K562 (cell line): ENCODE data around the gene ASPDH. TPM values are rescaled to one million over a fixed set of nuclear protein-coding genes. Genes with fewer than 3 reads are reported as not detected.

Experiments
- ATAC-seq: fragments of 200-7000 bp; cut with Tn5 transposase; 3 replicates; pipeline ENCODE4 v1.9.1; 2020; ENCODE audit warnings: moderate library complexity
- BruUV-seq: library from RNA; stranded (reverse); fragments of 400-500 nt; replicated peaks from 2 replicates; lab custom pipeline; 2021; lab: Mats Ljungman, UMichigan
- CTCF ChIA-PET: fragments of 300-600 bp; formaldehyde crosslinking; extraction: SDS; loops from one replicate; lab custom pipeline; 2021; ENCODE audit warnings: low intra/inter-chr PET ratio; lab: Yijun Ruan, JAX
- POLR2A ChIA-PET: fragments of 300-600, 350-650 bp; sonication (Branson Sonifier 250); formaldehyde crosslinking; extraction: SDS; loops from one replicate; lab custom pipeline; 2021; ENCODE audit warnings: antibody characterized with exemption, inconsistent platforms; lab: Yijun Ruan, JAX
- DNase-seq, 4 experiments: peaks; one replicate each; pipeline versions ENCODE4 v3.0.0 to v3.0.0-alpha.2; 2011 to 2018; ENCODE audit warnings: low spot score in 3 of 4, mixed read lengths in 3 of 4; ENCODE audit errors: extremely low read depth in 1 of 4
- FAIRE-seq: peaks from 2 replicates; lab custom pipeline; 2011; peaks lifted over from hg19 to GRCh38; lab: Jason Lieb, UNC
- H2AFZ ChIP-seq: 2 replicates; pipeline ENCODE4 v1.6.0; 2011; ENCODE audit warnings: low read depth, low read length, control low read depth, inconsistent platforms
- H3K27ac ChIP-seq: fragments of 200-600 bp; 3 replicates; pipeline ENCODE4 v1.8.0; 2011; ENCODE audit warnings: low read depth, mild to moderate bottlenecking, control low read depth, inconsistent platforms, low read length, moderate library complexity, mixed read lengths; ENCODE audit errors: extremely low read depth
- H3K27me3 ChIP-seq, 2 experiments: fragments of 300-600 bp in 1 of 2; 2 replicates in 1 of 2; 3 replicates in 1 of 2; pipeline versions ENCODE4 v1.6.0 to v1.8.0; 2011; ENCODE audit warnings: inconsistent platforms in 2 of 2, low read length in 2 of 2, mild to moderate bottlenecking in 1 of 2, mixed read lengths in 1 of 2, moderate library complexity in 1 of 2; ENCODE audit not compliant: control insufficient read depth in 2 of 2, insufficient read depth in 2 of 2
- H3K36me3 ChIP-seq: fragments of 300-600 bp; 3 replicates; pipeline ENCODE4 v1.8.0; 2011; ENCODE audit warnings: mild to moderate bottlenecking, low read length, inconsistent platforms; ENCODE audit not compliant: control insufficient read depth, insufficient read depth
- H3K4me1 ChIP-seq, 2 experiments: fragments of 200-600 bp in 1 of 2; replicated peaks in 1 of 2; 2 replicates in 1 of 2; 3 replicates in 1 of 2; pipeline versions ENCODE4 v1.5.1 to v1.8.0; 2011; ENCODE audit warnings: inconsistent platforms in 2 of 2, low read length in 2 of 2, mild to moderate bottlenecking in 1 of 2, mixed read lengths in 1 of 2, moderate library complexity in 1 of 2; ENCODE audit not compliant: control insufficient read depth in 2 of 2, insufficient read depth in 2 of 2
- H3K4me2 ChIP-seq: 2 replicates; pipeline ENCODE4 v1.6.1; 2011; ENCODE audit warnings: low read length, control low read depth, inconsistent platforms, mixed read lengths; ENCODE audit not compliant: insufficient read depth
- H3K4me3 ChIP-seq: fragments of 200-600 bp; sonication (generic), shearing (Covaris generic); 2 replicates; pipeline ENCODE4 v1.5.1; 2016; ENCODE audit warnings: control low read depth, inconsistent platforms
- H3K79me2 ChIP-seq: fragments of 200-600 bp; 3 replicates; pipeline ENCODE4 v1.8.0; 2011; ENCODE audit warnings: low read length, inconsistent platforms; ENCODE audit not compliant: control insufficient read depth, insufficient read depth
- H3K9ac ChIP-seq, 2 experiments: 2 replicates each; pipeline versions ENCODE4 v1.6.0 to v1.6.1; 2011; ENCODE audit warnings: low read depth in 2 of 2, low read length in 2 of 2, control low read depth in 1 of 2, inconsistent platforms in 1 of 2, mild to moderate bottlenecking in 1 of 2, mixed read lengths in 1 of 2; ENCODE audit not compliant: insufficient read depth in 1 of 2
- H3K9me1 ChIP-seq: one replicate; pipeline ENCODE4 v1.6.0; 2011; ENCODE audit warnings: inconsistent platforms, mild to moderate bottlenecking, low read length, moderate library complexity; ENCODE audit not compliant: control insufficient read depth, insufficient read depth
- H3K9me3 ChIP-seq: replicated peaks from 2 replicates; pipeline ENCODE4 v1.5.1; 2011; ENCODE audit warnings: low read depth, low read length, inconsistent platforms; ENCODE audit not compliant: control insufficient read depth, insufficient read depth
- H4K20me1 ChIP-seq: replicated peaks from 2 replicates; pipeline ENCODE4 v1.6.1; 2011; ENCODE audit warnings: low read length, inconsistent platforms, mixed read lengths; ENCODE audit not compliant: control insufficient read depth, insufficient read depth
- GATAD2B ChIP-seq: fragments of 450-650 bp; IDR thresholded peaks from 2 replicates; pipeline ENCODE4 v1.6.1; 2017; ENCODE audit warnings: mild to moderate bottlenecking, borderline replicate concordance
- HNRNPUL1 ChIP-seq: fragments of 200-400 bp; formaldehyde crosslinking; IDR thresholded peaks from 2 replicates; pipeline ENCODE4 v1.6.1; 2017; ENCODE audit warnings: low read length
- MEIS2 ChIP-seq: fragments of 450-650 bp; IDR thresholded peaks from 2 replicates; pipeline ENCODE4 v1.6.1; 2014; ENCODE audit warnings: mild to moderate bottlenecking; ENCODE audit not compliant: partially characterized antibody
- PRPF4 ChIP-seq: fragments of 200-400 bp; formaldehyde crosslinking; IDR thresholded peaks from one replicate; pipeline ENCODE4 v1.6.1; 2017; ENCODE audit warnings: low read length, low read depth, mild to moderate bottlenecking; ENCODE audit not compliant: insufficient read depth, poor library complexity, severe bottlenecking
- RB1 ChIP-seq: fragments of 450-650 bp; IDR thresholded peaks from 2 replicates; pipeline ENCODE4 v1.6.1; 2017; ENCODE audit warnings: low read depth, mild to moderate bottlenecking
- SPI1 ChIP-seq: IDR thresholded peaks from 2 replicates; pipeline ENCODE4 v1.6.1; 2011; ENCODE audit warnings: low read depth, low read length, control low read depth, borderline replicate concordance
- SRSF1 ChIP-seq: fragments of 200-400 bp; formaldehyde crosslinking; IDR thresholded peaks from 2 replicates; pipeline ENCODE4 v1.6.1; 2017; ENCODE audit warnings: mild to moderate bottlenecking, low read depth, low read length, moderate library complexity
- ZFPM2 ChIP-seq: fragments of 250-450 bp; sonication (Bioruptor Pico); IDR thresholded peaks from 2 replicates; pipeline ENCODE4 v1.5.1; 2022; ENCODE audit warnings: mild to moderate bottlenecking
- ZNF146 ChIP-seq: IDR thresholded peaks from one replicate; pipeline ENCODE4 v1.6.1; 2018; ENCODE audit warnings: missing compliant biosample characterization; ENCODE audit not compliant: unreplicated experiment
- ZNF444 ChIP-seq: fragments of 250-450 bp; sonication (Bioruptor Pico); IDR thresholded peaks from 2 replicates; pipeline ENCODE4 v1.4.0; 2020; ENCODE audit warnings: mild to moderate bottlenecking, moderate library complexity
- WGBS: fragments of 100-300 bp; shearing (Covaris generic); methylation state at CpG from one replicate; pipeline ENCODE4 v1.1.6; 2016; ENCODE audit warnings: low coverage, mixed read lengths; ENCODE audit not compliant: insufficient coverage; ENCODE audit errors: missing lambda C conversion rate; 5-methylcytosine and 5-hydroxymethylcytosine counted together
- in situ Hi-C: fragments of 300-500 bp; cut with MboI; formaldehyde crosslinking; loops from 4 replicates; pipeline ENCODE4 v1.15.0; 2018; ENCODE audit warnings: inconsistent platforms, mixed read lengths
- intact Hi-C: fragments of 100-400 bp; cut with micrococcal nuclease; formaldehyde crosslinking; loops from 2 replicates; pipeline ENCODE4 v1.14.2; 2022
- polyA plus RNA-seq, 8 experiments: library from polyadenylated mRNA; depleted of rRNA in 4 of 8; stranded (reverse) in 5 of 8; unstranded in 3 of 8; fragments of >200 nt; fragmentation: Nextera tagmentation in 2 of 8; fragmentation: Illumina TruSeq in 1 of 8; extraction: Ambion mirVana in 2 of 8; extraction: Trizol in 1 of 8; gene quantifications; 2 replicates each; pipeline versions ENCODE4 v1.2.1 to v1.2.3, GENCODE V29; 2011 to 2014; ENCODE audit warnings: inconsistent platforms in 1 of 8, missing spikeins in 1 of 8
- total RNA-seq, 7 experiments: library from RNA; depleted of rRNA in 6 of 7; stranded (reverse); fragments of >200 nt in 6 of 7; fragmentation: Illumina TruSeq in 2 of 7; extraction: Trizol in 2 of 7; gene quantifications; 2 replicates each; pipeline versions ENCODE4 v1.2.1 to v1.2.3, GENCODE V29; 2011 to 2021; ENCODE audit warnings: low replicate concordance in 1 of 7
- TF ChIP-seq, protein P1 (sequence below): sonication (generic); IDR thresholded peaks from 2 replicates; pipeline ENCODE4 v1.6.1; 2016
- TF ChIP-seq, protein P2 (sequence below): fragments of 450-650 bp; IDR thresholded peaks from 2 replicates; pipeline ENCODE4 v1.6.1; 2016; ENCODE audit warnings: borderline replicate concordance
- TF ChIP-seq, protein P3 (sequence below): fragments of 250-450 bp; sonication (Bioruptor Pico); IDR thresholded peaks from 2 replicates; pipeline ENCODE4 v1.5.0; 2021; ENCODE audit warnings: mild to moderate bottlenecking, borderline replicate concordance
- TF ChIP-seq, protein P4 (sequence below): fragments of 450-650 bp; formaldehyde crosslinking; IDR thresholded peaks from 2 replicates; pipeline ENCODE4 v1.4.0; 2020; ENCODE audit warnings: mild to moderate bottlenecking, moderate library complexity

ASPDH gene
- total and polyA plus RNA-seq, 9 of the 15 experiments (the other 6 are each of a cell fraction or from before 2014, with no cell fraction given) = not detected

DNA sequence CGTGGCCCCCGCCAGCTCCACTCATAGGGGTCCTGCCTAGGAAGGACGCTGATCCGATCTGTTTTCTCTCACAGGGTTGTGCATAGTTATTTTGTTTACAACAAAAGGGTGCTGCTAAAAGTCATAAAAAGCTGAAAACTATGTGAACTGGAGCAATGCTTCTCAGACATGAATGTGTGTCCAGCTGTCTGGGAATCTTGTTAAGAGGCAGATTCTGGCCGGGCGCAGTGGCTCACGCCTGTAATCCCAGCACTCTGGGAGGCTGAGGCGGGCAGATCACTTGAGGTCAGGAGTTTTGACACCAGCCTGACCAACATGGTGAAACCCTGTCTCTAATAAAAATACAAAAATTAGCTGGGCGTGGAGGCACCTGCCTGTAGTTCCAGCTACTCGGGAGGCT, 45.9 kb upstream of the ASPDH start:
- FAIRE-seq (no peak), DNase-seq (no peak), ATAC-seq (no peak)
- H3K79me2 ChIP-seq = no peaks in the 10 kb centered on the region
- H4K20me1 ChIP-seq = no peaks in the 10 kb centered on the region
- no peak overlapping the region for H3K4me2 ChIP-seq
- H3K4me1 ChIP-seq = peaks cover 18 to 26% of the 10 kb centered on the region in 2 experiments
- peaks cover 0 to 12% of the 10 kb centered on the region in 2 experiments; a peak in 2 of 5 replicates for H3K27me3 ChIP-seq
- no peak for TF ChIP-seq ZNF444 (CRISPR knock-in tag)
- TF ChIP-seq, protein P1, sequence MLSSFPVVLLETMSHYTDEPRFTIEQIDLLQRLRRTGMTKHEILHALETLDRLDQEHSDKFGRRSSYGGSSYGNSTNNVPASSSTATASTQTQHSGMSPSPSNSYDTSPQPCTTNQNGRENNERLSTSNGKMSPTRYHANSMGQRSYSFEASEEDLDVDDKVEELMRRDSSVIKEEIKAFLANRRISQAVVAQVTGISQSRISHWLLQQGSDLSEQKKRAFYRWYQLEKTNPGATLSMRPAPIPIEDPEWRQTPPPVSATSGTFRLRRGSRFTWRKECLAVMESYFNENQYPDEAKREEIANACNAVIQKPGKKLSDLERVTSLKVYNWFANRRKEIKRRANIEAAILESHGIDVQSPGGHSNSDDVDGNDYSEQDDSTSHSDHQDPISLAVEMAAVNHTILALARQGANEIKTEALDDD = no peak
- TF ChIP-seq HNRNPUL1 = no peak
- TF ChIP-seq MEIS2 = no peak
- no peak for TF ChIP-seq GATAD2B
- no peak for TF ChIP-seq SPI1
- TF ChIP-seq, protein P2, sequence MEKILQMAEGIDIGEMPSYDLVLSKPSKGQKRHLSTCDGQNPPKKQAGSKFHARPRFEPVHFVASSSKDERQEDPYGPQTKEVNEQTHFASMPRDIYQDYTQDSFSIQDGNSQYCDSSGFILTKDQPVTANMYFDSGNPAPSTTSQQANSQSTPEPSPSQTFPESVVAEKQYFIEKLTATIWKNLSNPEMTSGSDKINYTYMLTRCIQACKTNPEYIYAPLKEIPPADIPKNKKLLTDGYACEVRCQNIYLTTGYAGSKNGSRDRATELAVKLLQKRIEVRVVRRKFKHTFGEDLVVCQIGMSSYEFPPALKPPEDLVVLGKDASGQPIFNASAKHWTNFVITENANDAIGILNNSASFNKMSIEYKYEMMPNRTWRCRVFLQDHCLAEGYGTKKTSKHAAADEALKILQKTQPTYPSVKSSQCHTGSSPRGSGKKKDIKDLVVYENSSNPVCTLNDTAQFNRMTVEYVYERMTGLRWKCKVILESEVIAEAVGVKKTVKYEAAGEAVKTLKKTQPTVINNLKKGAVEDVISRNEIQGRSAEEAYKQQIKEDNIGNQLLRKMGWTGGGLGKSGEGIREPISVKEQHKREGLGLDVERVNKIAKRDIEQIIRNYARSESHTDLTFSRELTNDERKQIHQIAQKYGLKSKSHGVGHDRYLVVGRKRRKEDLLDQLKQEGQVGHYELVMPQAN = no peak
- no peak for TF ChIP-seq PRPF4
- no peak for TF ChIP-seq ZFPM2 (CRISPR knock-in tag)
- TF ChIP-seq, protein P3, sequence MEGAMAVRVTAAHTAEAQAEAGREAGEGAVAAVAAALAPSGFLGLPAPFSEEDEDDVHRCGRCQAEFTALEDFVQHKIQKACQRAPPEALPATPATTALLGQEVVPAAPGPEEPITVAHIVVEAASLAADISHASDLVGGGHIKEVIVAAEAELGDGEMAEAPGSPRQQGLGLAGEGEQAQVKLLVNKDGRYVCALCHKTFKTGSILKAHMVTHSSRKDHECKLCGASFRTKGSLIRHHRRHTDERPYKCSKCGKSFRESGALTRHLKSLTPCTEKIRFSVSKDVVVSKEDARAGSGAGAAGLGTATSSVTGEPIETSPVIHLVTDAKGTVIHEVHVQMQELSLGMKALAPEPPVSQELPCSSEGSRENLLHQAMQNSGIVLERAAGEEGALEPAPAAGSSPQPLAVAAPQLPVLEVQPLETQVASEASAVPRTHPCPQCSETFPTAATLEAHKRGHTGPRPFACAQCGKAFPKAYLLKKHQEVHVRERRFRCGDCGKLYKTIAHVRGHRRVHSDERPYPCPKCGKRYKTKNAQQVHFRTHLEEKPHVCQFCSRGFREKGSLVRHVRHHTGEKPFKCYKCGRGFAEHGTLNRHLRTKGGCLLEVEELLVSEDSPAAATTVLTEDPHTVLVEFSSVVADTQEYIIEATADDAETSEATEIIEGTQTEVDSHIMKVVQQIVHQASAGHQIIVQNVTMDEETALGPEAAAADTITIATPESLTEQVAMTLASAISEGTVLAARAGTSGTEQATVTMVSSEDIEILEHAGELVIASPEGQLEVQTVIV (CRISPR knock-in tag) = no peak
- TF ChIP-seq ZNF146 (CRISPR knock-in tag) = no peak
- TF ChIP-seq SRSF1 = no peak
- TF ChIP-seq RB1 = no peak
- TF ChIP-seq, protein P4, sequence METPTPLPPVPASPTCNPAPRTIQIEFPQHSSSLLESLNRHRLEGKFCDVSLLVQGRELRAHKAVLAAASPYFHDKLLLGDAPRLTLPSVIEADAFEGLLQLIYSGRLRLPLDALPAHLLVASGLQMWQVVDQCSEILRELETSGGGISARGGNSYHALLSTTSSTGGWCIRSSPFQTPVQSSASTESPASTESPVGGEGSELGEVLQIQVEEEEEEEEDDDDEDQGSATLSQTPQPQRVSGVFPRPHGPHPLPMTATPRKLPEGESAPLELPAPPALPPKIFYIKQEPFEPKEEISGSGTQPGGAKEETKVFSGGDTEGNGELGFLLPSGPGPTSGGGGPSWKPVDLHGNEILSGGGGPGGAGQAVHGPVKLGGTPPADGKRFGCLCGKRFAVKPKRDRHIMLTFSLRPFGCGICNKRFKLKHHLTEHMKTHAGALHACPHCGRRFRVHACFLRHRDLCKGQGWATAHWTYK (CRISPR knock-in tag) = no peak
- H3K4me3 ChIP-seq = no peak overlapping the region
- H3K9ac ChIP-seq = 0 out of 4 replicates have a peak overlapping the region, but pooled peaks of 1 of the 2 experiments have one; percentile 45
- no TSS peak for BruUV-seq
- H3K27ac ChIP-seq = no peak overlapping the region
- in situ Hi-C loops (no loop called here), intact Hi-C loops (no loop called here)
- POLR2A ChIA-PET = interaction anchor here (1.5 kb wide), 1 partner anchor 235 kb away, joined by 3 read pairs; no protein-coding TSS in a partner anchor
- 38% methylated on average over 10 of the region's 10 CpGs for WGBS
- no peaks in the 10 kb centered on the region for H3K36me3 ChIP-seq
- no peaks in the 10 kb centered on the region for H3K9me1 ChIP-seq
- CTCF ChIA-PET = no interaction called here
- no peak overlapping the region for H2AFZ ChIP-seq
- H3K9me3 ChIP-seq = no peaks in the 10 kb centered on the region
